Endothelial cell (in vitro differentiated cells): ENCODE results near the gene CST9. TPM values are rescaled to one million over a fixed set of nuclear protein-coding genes. Genes with fewer than 3 reads are reported as not detected.

ENCODE experiments used
- DNase-seq: peaks from one replicate; pipeline ENCODE4 v3.0.0; 2021; ENCODE audit warnings: low spot score
- H3K27ac Mint-ChIP-seq: one replicate; pipeline ENCODE4 v1.8.0; 2021; ENCODE audit warnings: mixed read lengths, inconsistent platforms; ENCODE audit not compliant: unreplicated experiment
- H3K27me3 Mint-ChIP-seq: one replicate; pipeline ENCODE4 v1.8.0; 2021; ENCODE audit warnings: mild to moderate bottlenecking, moderate library complexity, mixed read lengths, inconsistent platforms; ENCODE audit not compliant: unreplicated experiment
- H3K36me3 Mint-ChIP-seq: one replicate; pipeline ENCODE4 v1.8.0; 2021; ENCODE audit warnings: mild to moderate bottlenecking, low read depth, mixed read lengths, inconsistent platforms; ENCODE audit not compliant: unreplicated experiment
- H3K4me1 Mint-ChIP-seq: one replicate; pipeline ENCODE4 v1.8.0; 2021; ENCODE audit warnings: mild to moderate bottlenecking, mixed read lengths, inconsistent platforms; ENCODE audit not compliant: unreplicated experiment
- H3K4me3 Mint-ChIP-seq: one replicate; pipeline ENCODE4 v1.8.0; 2021; ENCODE audit warnings: mild to moderate bottlenecking, mixed read lengths, inconsistent platforms; ENCODE audit not compliant: unreplicated experiment
- H3K9me3 Mint-ChIP-seq: one replicate; pipeline ENCODE4 v1.8.0; 2021; ENCODE audit warnings: mixed read lengths, inconsistent platforms; ENCODE audit not compliant: unreplicated experiment
- total RNA-seq: library from RNA; stranded (reverse); fragmentation: NEBNext Ultra II Directional; extraction: Animal tissue kit (Norgen Biotek cat#: 25700); gene quantifications from one replicate; pipeline ENCODE4 v1.2.1, GENCODE V29; 2021; ENCODE audit not compliant: unreplicated experiment
- TF ChIP-seq, protein P1 (sequence below): fragments of 200-600 bp; sonication (generic); IDR thresholded peaks from one replicate; pipeline ENCODE4 v1.5.0; 2021; ENCODE audit warnings: antibody characterized with exemption; ENCODE audit not compliant: unreplicated experiment

Gene CST9
- total RNA-seq, 1 donor from 2014 or later: not detected

DNA sequence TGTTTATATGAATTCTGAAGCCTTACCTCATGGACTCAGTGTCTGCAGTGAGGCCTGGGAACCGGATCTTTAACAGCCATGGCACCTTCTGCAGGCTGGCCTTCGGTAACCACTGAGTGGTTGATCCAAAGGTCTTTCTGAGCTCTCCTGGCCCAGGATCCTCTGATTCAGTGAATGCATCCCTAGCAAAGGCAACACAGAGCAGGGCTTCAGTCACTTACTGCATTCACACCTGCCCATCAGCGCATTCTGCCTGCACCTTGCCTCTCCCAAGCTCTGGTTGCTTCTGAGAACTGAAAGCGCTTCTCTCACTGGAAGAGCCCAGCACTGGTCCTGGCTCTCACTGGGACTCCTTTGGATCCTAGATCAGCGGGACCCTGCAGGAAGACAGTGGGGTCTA, 8.4 kb upstream of the CST9 start:
- Mint-ChIP-seq H3K27ac (no peak overlapping the region), H3K36me3 (no peaks in the 10 kb centered on the region), H3K4me3 (no peak overlapping the region), H3K27me3 (no peaks in the 10 kb centered on the region), H3K9me3 (no peaks in the 10 kb centered on the region), H3K4me1 (no peaks in the 10 kb centered on the region)
- TF ChIP-seq, protein P1, sequence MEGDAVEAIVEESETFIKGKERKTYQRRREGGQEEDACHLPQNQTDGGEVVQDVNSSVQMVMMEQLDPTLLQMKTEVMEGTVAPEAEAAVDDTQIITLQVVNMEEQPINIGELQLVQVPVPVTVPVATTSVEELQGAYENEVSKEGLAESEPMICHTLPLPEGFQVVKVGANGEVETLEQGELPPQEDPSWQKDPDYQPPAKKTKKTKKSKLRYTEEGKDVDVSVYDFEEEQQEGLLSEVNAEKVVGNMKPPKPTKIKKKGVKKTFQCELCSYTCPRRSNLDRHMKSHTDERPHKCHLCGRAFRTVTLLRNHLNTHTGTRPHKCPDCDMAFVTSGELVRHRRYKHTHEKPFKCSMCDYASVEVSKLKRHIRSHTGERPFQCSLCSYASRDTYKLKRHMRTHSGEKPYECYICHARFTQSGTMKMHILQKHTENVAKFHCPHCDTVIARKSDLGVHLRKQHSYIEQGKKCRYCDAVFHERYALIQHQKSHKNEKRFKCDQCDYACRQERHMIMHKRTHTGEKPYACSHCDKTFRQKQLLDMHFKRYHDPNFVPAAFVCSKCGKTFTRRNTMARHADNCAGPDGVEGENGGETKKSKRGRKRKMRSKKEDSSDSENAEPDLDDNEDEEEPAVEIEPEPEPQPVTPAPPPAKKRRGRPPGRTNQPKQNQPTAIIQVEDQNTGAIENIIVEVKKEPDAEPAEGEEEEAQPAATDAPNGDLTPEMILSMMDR: no peak
- no peak for DNase-seq

DNA sequence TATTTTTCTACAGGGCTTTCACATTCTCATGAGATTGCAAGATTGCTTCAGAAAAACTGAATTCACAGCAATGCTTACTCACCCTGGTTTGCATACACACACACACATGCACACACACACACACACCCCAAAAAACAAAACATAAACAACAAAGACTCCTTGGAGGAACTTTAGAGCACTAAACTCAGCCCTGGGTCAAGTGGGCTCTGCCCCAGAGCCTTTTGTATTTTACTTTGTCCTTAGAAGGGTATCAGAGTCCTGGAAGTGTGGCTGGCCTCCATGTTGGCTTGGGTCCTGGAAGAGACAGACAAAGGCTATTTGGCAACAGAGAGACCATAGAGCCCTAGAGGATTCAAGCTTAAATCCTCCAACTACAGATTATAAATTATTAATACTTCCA, 8.0 kb upstream of the CST9 start:
- Mint-ChIP-seq H3K27ac (no peak overlapping the region), H3K27me3 (no peaks in the 10 kb centered on the region), H3K9me3 (no peaks in the 10 kb centered on the region), H3K36me3 (no peaks in the 10 kb centered on the region), H3K4me3 (no peak overlapping the region), H3K4me1 (no peaks in the 10 kb centered on the region)
- TF ChIP-seq, protein P1: no peak
- no peak for DNase-seq

DNA sequence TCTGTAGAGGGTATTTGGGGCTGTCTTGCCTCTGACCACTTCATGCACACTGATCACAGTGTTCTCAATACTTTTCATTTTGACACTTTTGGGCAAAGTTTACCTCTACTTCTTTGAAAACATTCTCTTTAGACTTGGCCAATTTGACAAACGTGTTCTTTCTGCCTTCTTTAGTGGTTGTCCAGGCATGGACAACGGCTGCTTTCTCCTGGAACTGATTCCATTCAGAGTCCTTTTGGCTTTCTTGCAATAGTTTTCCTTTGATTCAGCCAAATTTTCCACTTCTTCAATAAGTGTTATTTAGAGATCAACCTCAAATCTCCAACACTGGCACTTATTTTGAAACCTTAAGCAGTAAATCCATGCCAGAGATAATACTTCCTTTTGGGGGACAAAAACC, 6.7 kb upstream of the CST9 start:
- H3K4me1 Mint-ChIP-seq: no peaks in the 10 kb centered on the region
- H3K4me3 Mint-ChIP-seq: no peak overlapping the region
- no peak for DNase-seq
- no peaks in the 10 kb centered on the region for H3K9me3 Mint-ChIP-seq
- H3K27ac Mint-ChIP-seq: no peak overlapping the region
- no peaks in the 10 kb centered on the region for H3K36me3 Mint-ChIP-seq
- no peaks in the 10 kb centered on the region for H3K27me3 Mint-ChIP-seq
- TF ChIP-seq, protein P1: no peak

DNA sequence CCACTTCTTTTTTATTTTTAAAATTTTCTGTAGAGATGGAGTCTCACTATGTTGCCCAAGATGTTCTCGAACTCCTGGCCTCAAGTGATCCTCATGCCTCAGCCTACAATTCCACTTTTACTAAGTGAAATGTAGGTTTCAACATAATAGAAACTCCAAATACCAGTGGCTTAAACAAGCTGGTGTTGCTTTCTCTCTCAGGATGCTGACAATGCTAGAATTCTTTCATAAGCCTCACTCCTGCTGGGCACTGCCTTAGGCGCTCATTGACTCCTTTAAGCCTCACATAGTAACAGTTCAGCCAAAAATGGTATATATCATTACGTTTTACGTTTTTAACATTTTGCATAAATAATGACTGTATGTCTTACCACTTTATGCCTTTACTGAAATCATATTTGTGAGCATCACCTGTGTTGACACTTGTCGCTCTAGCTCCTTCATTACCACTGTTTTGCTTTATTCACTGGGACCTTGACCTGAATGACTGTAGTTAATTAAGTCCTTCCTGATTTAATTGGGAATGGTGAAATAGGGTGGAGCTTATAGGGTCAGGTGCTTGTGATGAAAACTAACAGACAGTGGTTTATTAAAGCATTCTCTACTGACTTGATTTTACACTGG, 3.9 kb upstream of the CST9 start:
- DNase-seq: no peak
- no peaks in the 10 kb centered on the region for H3K4me1 Mint-ChIP-seq
- no peaks in the 10 kb centered on the region for H3K36me3 Mint-ChIP-seq

DNA sequence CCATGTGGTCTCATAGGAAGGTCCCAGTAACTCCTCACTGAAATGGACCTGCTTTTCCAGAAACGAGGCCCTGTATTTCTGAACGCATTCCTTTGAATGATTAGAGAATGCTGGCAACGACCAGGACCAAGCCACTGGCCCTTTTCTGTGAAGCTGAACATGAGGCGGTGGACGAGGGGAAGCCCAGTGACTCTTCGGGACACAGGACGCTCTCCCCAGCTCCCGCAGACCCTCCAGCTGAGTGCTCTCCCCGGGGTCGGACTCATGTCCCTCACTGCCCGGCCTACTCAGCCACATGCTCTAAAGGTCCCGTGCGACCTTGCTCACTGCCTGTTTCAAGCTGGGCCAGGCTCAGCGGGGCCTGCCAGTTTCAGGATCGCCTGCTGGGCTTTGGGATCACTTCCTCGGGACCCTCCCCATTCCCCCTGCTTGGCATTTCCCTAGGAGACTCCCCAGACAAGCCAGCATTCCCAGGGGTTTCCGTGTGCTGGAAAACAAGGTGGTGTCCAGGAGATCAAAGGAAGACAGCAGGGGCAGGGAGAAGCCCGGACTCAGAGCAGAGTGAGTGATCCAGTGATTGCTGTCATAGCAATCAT, 2.6 kb upstream of the CST9 start:
- DNase-seq: no peak
- TF ChIP-seq, protein P1: no peak
- Mint-ChIP-seq H3K36me3 (no peaks in the 10 kb centered on the region), H3K9me3 (no peaks in the 10 kb centered on the region), H3K4me1 (no peaks in the 10 kb centered on the region), H3K4me3 (no peak overlapping the region), H3K27ac (no peak overlapping the region), H3K27me3 (no peaks in the 10 kb centered on the region)

More for the DNA sequence above, 3.9 kb upstream of the CST9 start:
- H3K27me3 Mint-ChIP-seq: no peaks in the 10 kb centered on the region
- TF ChIP-seq, protein P1: no peak
- no peaks in the 10 kb centered on the region for H3K9me3 Mint-ChIP-seq
- no peak overlapping the region for H3K27ac Mint-ChIP-seq
- no peak overlapping the region for H3K4me3 Mint-ChIP-seq
